ENCODE results near the gene FNBP1. TPM values are rescaled to one million over a fixed set of nuclear protein-coding genes. Genes with fewer than 3 reads are reported as not detected.
A peak's percentile ranks its signal among the peaks of the same experiment; 100 is the strongest.

The FNBP1 gene
- total RNA-seq, 6 donors from 2014 or later = 34.8 to 85.4 (median 51.6) TPM

DNA sequence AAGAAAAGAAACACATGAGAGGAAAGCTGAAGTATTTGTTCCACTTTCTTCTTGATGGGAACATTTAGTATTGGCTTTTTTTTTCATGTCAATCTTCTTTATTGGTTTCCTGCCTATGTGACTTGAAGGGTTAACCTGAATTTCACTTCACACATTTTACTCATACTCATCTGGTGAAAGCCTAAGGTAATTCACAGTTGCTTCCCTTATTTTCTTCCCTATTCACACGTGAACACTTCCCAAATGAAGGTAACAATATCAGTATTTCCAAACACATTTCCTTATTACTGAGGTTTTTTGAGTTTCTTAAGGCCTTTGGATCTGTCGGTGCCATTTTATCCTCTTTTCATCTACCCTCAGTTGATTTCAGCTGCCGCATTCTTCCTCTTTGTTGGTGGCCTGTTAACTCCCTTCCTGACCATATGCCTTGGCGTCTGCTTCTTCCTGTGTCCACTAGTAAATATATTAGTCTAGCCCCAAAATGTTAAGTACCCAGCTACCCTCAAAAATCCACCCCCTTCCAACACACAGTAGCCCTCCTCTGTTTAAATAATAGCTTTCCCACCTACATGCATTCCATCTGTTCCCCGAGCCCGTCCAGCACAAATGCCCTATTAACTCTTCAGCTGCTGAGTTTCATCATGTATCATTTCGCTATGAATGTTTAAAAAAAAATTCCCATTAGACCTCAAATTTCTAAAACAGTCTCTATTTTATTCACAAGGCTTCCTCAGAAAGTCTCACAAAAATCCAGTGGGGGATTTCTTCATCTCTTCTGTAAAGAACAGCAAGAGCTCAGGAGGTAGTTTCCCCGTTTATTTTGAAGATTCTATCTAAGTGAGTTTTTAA is 110.5 kb downstream of the FNBP1 start:
- no peaks in the 10 kb centered on the region for H3K9me3 ChIP-seq
- no peak for ATAC-seq (ENCODE audit: low FRiP score in 2 of 2)
- 20 to 24% methylated on average over 8 of the region's 8 CpGs for WGBS, 2 donors
- no peaks in the 10 kb centered on the region for H3K27me3 ChIP-seq
- peaks cover 28 to 42% (median 39%) of the 10 kb centered on the region in 4 donors for H3K4me1 ChIP-seq
- DNase-seq = no peak
- H3K36me3 ChIP-seq = peaks cover 0 to 14% (median 7%) of the 10 kb centered on the region in 4 donors
- H3K27ac ChIP-seq = peak overlapping the region; percentile 41 to 72 (median 58)
- TF ChIP-seq POLR2A (IDR thresholded peaks at IDR 0.05) = no peak
- no peak for TF ChIP-seq CTCF (IDR thresholded peaks at IDR 0.05)
- no peak for TF ChIP-seq POLR2AphosphoS5 (IDR thresholded peaks at IDR 0.05)
- no peak for TF ChIP-seq EP300 (IDR thresholded peaks at IDR 0.05)
- H3K4me3 ChIP-seq = peak overlapping the region in 1 of 4 donors; percentile 13

- H3K36me3 ChIP-seq = peaks cover 0 to 29% (median 18%) of the 10 kb centered on the region in 4 donors
- H3K4me1 ChIP-seq = peaks cover 28 to 40% (median 39%) of the 10 kb centered on the region in 4 donors
- DNase-seq (no peak), ATAC-seq (ENCODE audit: low FRiP score in 2 of 2) (no peak)
- peak overlapping the region in 3 of 4 donors; percentile 4 to 51 (median 26) for H3K27ac ChIP-seq
- H3K27me3 ChIP-seq = no peaks in the 10 kb centered on the region
- H3K9me3 ChIP-seq = no peaks in the 10 kb centered on the region
- TF ChIP-seq EP300 (IDR thresholded peaks at IDR 0.05) (no peak), POLR2AphosphoS5 (IDR thresholded peaks at IDR 0.05) (no peak), CTCF (IDR thresholded peaks at IDR 0.05) (no peak), POLR2A (IDR thresholded peaks at IDR 0.05) (no peak)
- WGBS, 2 donors = 90 to 95% methylated on average over 2 of the region's 2 CpGs
- H3K4me3 ChIP-seq = no peak overlapping the region
Observed at GRCh38 chr9:129930743-129931142, 112.2 kb downstream of the FNBP1 start.

DNA sequence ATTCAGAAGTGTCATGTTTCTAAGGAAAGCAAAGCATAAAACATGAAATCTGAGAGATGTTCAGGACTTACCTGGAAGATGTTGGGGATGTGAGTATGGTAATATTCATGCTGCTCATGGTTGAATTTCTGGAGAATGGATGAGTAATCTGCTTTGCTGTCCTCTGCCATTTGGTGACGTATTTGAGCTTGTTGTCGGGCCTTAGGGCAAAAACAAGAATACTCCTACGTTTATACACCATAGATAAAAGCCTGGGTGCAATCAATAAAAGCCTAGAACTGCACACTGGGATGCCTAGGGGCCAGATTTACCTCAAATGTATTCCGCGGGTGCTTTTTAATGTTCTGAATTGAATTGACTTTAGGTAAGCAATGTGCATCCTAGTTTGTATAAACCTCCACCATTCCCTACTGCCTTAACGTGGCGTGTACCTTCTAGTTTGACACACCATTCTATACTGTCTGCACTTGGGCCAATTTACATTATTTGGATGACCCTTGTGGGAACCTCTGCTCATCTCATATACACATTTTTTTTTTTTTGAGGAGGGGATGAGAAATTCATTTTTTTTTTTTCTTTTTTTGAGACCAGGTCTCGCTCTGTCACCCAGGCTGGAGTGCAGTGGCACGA is 113.4 kb downstream of the FNBP1 start:
- ATAC-seq (ENCODE audit: low FRiP score in 2 of 2) (no peak), DNase-seq (no peak)
- TF ChIP-seq EP300 (IDR thresholded peaks at IDR 0.05) (no peak), POLR2AphosphoS5 (IDR thresholded peaks at IDR 0.05) (no peak), POLR2A (IDR thresholded peaks at IDR 0.05) (no peak), CTCF (IDR thresholded peaks at IDR 0.05) (no peak)
- Histone ChIP-seq H3K9me3 (no peaks in the 10 kb centered on the region), H3K4me3 (no peak overlapping the region), H3K4me1 (peaks cover 24 to 35% (median 32%) of the 10 kb centered on the region in 4 donors), H3K27ac (no peak overlapping the region), H3K27me3 (no peaks in the 10 kb centered on the region), H3K36me3 (peaks cover 0 to 38% (median 25%) of the 10 kb centered on the region in 4 donors)
- 94 to 96% methylated on average over 9 of the region's 9 CpGs for WGBS, 2 donors

GRCh38 chr9:129923589-129923988 is 119.4 kb downstream of the FNBP1 start:
- Histone ChIP-seq H3K27ac (no peak overlapping the region), H3K9me3 (no peaks in the 10 kb centered on the region), H3K4me1 (no peaks in the 10 kb centered on the region), H3K27me3 (no peaks in the 10 kb centered on the region), H3K4me3 (no peak overlapping the region), H3K36me3 (peaks cover 0 to 69% (median 35%) of the 10 kb centered on the region in 4 donors)
- WGBS, 2 donors = 79 to 81% methylated on average over 6 of the region's 6 CpGs
- ATAC-seq (ENCODE audit: low FRiP score in 2 of 2) = no peak
- no peak for DNase-seq
- TF ChIP-seq POLR2AphosphoS5 (IDR thresholded peaks at IDR 0.05) (no peak), POLR2A (IDR thresholded peaks at IDR 0.05) (no peak), CTCF (IDR thresholded peaks at IDR 0.05) (no peak)
